ES-I3 (cell line): ENCODE measurements around the gene ADAMTS5.

ENCODE experiments used
- H3K36me3 ChIP-seq: 2 replicates; pipeline ENCODE4 v1.6.1; 2013; ENCODE audit warnings: mild to moderate bottlenecking, low read length, control low read depth, moderate library complexity; ENCODE audit not compliant: insufficient read depth
- H3K4me1 ChIP-seq: 2 replicates; pipeline ENCODE4 v1.6.1; 2013; ENCODE audit warnings: mild to moderate bottlenecking, control low read depth, low read length; ENCODE audit not compliant: insufficient read depth
- H3K9ac ChIP-seq: 2 replicates; pipeline ENCODE4 v1.6.1; 2013; ENCODE audit warnings: low read depth, mild to moderate bottlenecking, low read length, moderate library complexity
- H3K9me3 ChIP-seq: 2 replicates; pipeline ENCODE4 v1.6.1; 2013; ENCODE audit warnings: mild to moderate bottlenecking, low read length, moderate library complexity; ENCODE audit not compliant: control insufficient read depth, insufficient read depth

Gene ADAMTS5

DNA sequence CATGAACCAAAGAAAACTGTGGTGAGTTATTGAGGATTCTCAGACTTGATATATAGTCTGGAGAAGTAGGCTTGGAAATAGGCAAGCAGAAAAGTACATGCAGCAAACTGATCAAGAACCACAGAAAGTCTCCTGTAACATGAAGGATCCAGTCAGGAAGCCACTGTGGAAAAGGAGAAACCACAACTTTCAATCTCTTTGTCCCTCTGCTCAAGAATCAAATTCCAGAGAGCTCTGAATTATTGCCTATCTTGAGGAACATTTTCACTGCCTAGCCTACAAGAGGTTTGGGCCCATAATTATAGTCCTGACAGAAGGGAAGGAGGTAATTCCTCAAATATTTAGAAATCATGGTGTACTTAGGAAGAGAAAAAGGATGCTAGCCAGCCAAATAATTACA lies 78.6 kb downstream of the ADAMTS5 start:
- Histone ChIP-seq H3K9me3 (no peaks in the 10 kb centered on the region), H3K4me1 (no peaks in the 10 kb centered on the region), H3K36me3 (no peaks in the 10 kb centered on the region), H3K9ac (no peak overlapping the region)

DNA sequence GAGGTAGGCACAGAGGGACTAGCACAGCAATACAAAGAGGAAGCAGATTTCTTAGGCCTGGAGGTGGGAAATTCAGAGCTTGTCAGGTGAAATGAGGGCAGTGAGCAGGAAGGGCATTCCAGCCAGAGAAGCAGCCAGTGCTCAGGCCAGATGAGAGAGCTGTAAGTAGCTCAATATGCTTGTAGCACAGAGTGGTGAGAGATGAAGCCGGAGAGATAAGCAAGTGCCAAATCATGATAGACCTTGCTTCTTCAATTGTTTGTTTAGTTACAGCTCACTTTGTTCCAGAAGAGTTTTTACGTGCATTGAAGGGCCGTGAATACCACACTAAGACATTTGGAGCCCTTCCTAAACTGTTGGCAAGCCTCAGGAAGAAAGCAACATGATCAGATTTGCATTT lies 79.6 kb downstream of the ADAMTS5 start:
- no peaks in the 10 kb centered on the region for H3K4me1 ChIP-seq

DNA sequence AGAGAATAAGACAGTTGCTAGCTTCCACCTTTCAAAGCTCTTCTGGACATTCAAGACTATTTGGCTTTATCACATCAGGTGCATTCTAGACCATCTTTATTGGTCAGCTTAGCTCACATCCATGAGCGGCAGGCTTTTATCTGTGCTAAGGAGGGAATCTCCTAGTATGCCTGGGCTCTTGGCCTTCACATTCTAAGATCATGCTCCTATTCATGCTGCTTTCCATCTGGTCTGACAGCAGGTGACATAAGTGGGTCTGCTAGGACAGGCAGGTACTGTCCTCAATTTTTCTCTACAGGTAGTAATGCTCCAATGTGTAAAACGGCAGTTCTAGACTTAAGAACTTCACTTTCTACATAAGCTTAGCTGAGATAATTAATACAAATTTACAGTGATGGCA lies 82.5 kb downstream of the ADAMTS5 start:
- Histone ChIP-seq H3K4me1 (no peaks in the 10 kb centered on the region), H3K9ac (no peak overlapping the region), H3K9me3 (no peaks in the 10 kb centered on the region), H3K36me3 (no peaks in the 10 kb centered on the region)

More for the DNA sequence above, 79.6 kb downstream of the ADAMTS5 start:
- Histone ChIP-seq H3K9me3 (no peaks in the 10 kb centered on the region), H3K9ac (no peak overlapping the region), H3K36me3 (no peaks in the 10 kb centered on the region)

DNA sequence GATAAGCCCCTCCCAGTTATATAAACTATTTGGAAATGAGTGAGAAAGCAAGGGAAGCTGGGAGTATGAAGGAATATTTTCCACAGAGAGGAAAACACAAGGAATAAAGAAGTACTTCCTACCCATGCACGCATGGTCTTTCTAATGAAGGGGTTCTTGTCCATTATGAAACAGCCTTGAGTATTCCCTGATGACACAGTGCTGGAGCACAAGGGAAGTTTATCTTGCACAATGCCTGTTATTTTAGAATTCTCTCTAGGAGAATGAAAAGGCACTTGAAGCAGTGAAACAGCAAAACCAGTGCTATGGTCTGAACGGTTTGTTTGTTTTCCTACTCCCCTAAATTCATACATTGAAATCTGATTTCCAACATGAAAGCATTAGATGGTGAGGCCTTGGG lies 83.1 kb downstream of the ADAMTS5 start:
- H3K36me3 ChIP-seq: no peaks in the 10 kb centered on the region
- no peaks in the 10 kb centered on the region for H3K9me3 ChIP-seq
- H3K4me1 ChIP-seq: no peaks in the 10 kb centered on the region
- no peak overlapping the region for H3K9ac ChIP-seq

DNA sequence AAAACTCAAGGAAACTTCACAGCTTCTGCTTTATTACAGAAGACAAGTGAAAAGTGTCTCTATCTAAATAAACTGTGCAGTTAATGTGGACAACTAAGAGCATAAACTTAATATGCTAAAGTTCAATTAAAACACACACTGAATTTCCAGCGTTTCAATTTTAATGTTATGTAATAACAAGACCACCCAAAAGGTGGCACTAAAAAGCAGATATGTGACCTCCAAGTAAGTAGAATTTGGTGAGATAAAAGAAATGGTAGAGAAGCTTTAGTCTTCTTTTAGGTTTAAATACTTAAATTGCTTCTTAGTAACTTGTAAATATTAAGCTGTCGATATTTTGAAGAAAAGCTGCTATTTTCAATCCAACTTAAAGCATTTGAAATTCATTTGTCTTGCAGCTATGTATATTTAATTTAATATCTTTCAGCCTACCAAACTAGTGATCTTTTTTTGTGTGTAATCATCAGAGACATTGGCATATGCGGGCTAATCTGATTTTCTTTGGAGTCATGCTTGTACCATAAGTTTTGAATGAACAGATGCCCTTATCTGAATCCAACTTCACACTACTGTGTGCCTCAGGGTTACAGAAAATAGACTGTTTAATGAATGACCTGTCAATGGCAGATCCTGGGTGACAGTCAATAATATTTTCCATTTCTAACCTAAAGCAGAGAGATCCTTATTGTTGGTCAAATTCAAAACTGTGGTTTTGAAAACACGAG lies 85.2 kb downstream of the ADAMTS5 start:
- H3K4me1 ChIP-seq: no peaks in the 10 kb centered on the region
- no peak overlapping the region for H3K9ac ChIP-seq
- H3K9me3 ChIP-seq: no peaks in the 10 kb centered on the region
- H3K36me3 ChIP-seq: no peaks in the 10 kb centered on the region

DNA sequence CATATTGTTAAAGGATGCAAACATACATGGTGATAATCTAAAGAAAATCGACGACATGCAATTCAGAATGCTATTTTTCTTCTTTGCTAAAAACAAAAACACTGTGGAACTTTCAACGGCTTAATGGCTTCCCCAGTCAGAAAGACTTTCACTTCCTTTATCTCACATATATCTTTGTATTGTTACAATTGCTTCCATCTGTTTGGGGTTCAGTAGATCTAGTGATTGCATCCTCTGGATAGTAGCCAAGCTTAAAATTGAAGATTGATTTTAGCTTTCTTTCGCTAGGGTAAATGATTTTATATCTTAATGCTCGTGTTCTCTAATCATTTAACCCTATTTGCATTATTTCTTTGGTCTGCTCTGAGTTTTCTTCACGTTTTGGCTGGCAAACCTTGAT lies 89.9 kb downstream of the ADAMTS5 start:
- no peak overlapping the region for H3K9ac ChIP-seq
- H3K36me3 ChIP-seq: no peaks in the 10 kb centered on the region
- no peaks in the 10 kb centered on the region for H3K4me1 ChIP-seq
- no peaks in the 10 kb centered on the region; the same call in 1 of the 2 replicates for H3K9me3 ChIP-seq

DNA sequence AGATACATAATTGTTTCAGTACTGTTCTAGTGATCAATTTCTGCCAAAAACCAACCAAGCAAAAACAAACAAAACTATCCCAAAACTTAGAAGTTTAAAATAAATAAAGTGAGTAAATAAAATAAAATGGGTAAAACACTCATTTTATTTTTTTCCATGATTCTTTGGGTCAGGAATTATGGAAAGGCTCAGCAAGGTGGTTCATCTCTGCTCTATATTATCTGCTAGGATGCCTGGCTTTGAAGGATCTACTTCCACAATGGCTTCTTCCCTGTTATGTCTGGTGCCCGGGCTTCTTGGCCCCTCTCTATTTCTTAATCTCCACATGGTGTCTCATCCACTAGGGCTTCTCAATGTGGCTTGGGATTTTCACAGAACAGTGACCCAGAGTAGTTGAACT lies 92.5 kb downstream of the ADAMTS5 start:
- no peaks in the 10 kb centered on the region for H3K36me3 ChIP-seq
- no peaks in the 10 kb centered on the region for H3K4me1 ChIP-seq
- H3K9ac ChIP-seq: no peak overlapping the region
- H3K9me3 ChIP-seq: no peaks in the 10 kb centered on the region; the same call in 1 of the 2 replicates
